Gastroesophageal sphincter (tissue), 2 donors: ENCODE results near the gene FANCC.

Experiments
- POLR2A ChIP-seq, 2 donors: fragments of 450-650 bp; IDR thresholded peaks; one replicate each; pipeline ENCODE4 v1.6.1; 2017; ENCODE audit warnings: antibody characterized with exemption in 2 of 2, mild to moderate bottlenecking in 2 of 2, moderate library complexity in 1 of 2
- POLR2AphosphoS5 ChIP-seq: sonication (generic); formaldehyde crosslinking; IDR thresholded peaks from one replicate; pipeline ENCODE4 v1.6.1; 2017; ENCODE audit warnings: antibody characterized with exemption

GRCh38 chr9:95096381-95096780, 221.1 kb downstream of the FANCC start:
- TF ChIP-seq POLR2A (IDR thresholded peaks at IDR 0.05) = no peak
- no peak for TF ChIP-seq POLR2AphosphoS5
